Measurements from ENCODE around the gene CDK15. TPM values are rescaled to one million over a fixed set of nuclear protein-coding genes. Genes with fewer than 3 reads are reported as not detected.

The CDK15 gene
- total and polyA plus RNA-seq, 3 experiments from 2014 or later, result not detected

DNA sequence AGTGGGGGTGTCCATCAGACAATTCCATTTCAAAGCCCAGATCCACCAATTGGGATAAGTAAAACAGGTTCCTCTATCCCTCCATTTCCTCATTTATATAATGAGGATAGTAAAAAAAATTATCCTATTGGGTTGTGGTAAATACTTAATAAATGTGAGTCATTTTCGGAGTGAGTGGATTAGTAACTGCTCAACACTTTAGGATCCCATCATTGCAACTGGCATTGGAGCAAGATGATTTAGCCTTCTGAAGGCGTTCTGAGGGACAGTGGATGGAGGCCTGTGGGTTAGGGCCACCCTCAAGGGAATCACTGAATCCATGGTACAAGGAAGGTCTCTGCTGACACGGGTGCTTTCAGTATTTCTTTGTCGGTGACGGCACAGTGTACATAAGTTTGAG, 118.7 kb downstream of the CDK15 start:
- H3K27ac ChIP-seq (ENCODE audit: low read depth, low read length), result no peak overlapping the region
- no peaks in the 10 kb centered on the region for H3K27me3 ChIP-seq (ENCODE audit: insufficient read depth, low read length, poor library complexity, severe bottlenecking)
- Mint-ChIP-seq H3K4me3 (no peak overlapping the region), H3K36me3 (no peaks in the 10 kb centered on the region), H3K4me1 (no peaks in the 10 kb centered on the region), H3K27ac (no peak overlapping the region), H3K9me3 (no peaks in the 10 kb centered on the region), H3K27me3 (peaks cover 3 to 39% of the 10 kb centered on the region in 2 donors)
- ChIA-PET CTCF (no interaction called here), POLR2A (no interaction called here)
- no peaks in the 10 kb centered on the region for H3K9me3 ChIP-seq (ENCODE audit: low read length)
- no peak overlapping the region for H3K4me3 ChIP-seq (ENCODE audit: low read length)
- no peaks in the 10 kb centered on the region for H3K4me1 ChIP-seq (ENCODE audit: insufficient read depth, low read length)
- no peak for DNase-seq
- H3K36me3 ChIP-seq (ENCODE audit: insufficient read depth, low read length), result no peaks in the 10 kb centered on the region

DNA sequence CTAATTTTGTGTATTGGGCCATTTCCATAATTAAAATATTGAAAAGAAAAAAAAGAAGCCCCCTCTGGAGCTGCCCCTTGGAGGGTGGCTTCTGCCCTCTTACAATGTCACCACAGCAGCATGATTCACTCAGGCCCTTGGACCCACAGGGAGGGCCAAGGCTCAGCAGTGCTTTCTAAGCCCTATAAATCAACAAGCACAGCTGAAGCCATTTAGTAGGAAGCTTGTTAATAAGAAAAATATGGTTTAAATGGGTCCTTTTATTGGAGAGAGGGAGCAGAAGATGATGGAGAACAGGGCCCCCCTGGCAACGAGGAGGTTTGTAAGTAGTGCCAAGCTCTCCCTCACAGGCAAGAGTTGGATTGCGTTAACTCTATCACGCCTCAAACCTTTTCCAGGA, 119.7 kb downstream of the CDK15 start:
- H3K27ac ChIP-seq (ENCODE audit: low read depth, low read length), result no peak overlapping the region
- Mint-ChIP-seq H3K36me3 (peaks cover 0 to 2% (median 0%) of the 10 kb centered on the region in 3 donors), H3K9me3 (no peaks in the 10 kb centered on the region), H3K27ac (no peak overlapping the region), H3K27me3 (peaks cover 6 to 46% of the 10 kb centered on the region in 2 donors), H3K4me3 (no peak overlapping the region), H3K4me1 (no peaks in the 10 kb centered on the region)
- no peaks in the 10 kb centered on the region for H3K36me3 ChIP-seq (ENCODE audit: insufficient read depth, low read length)
- H3K27me3 ChIP-seq (ENCODE audit: insufficient read depth, low read length, poor library complexity, severe bottlenecking), result no peaks in the 10 kb centered on the region
- H3K4me1 ChIP-seq (ENCODE audit: insufficient read depth, low read length), result no peaks in the 10 kb centered on the region
- no peaks in the 10 kb centered on the region for H3K9me3 ChIP-seq (ENCODE audit: low read length)
- ChIA-PET POLR2A (no interaction called here), CTCF (interaction anchor here (0.7 kb wide), 1 partner anchor 10 kb away, joined by 3 read pairs; no protein-coding TSS in a partner anchor)
- no peak for DNase-seq
- H3K4me3 ChIP-seq (ENCODE audit: low read length), result no peak overlapping the region

DNA sequence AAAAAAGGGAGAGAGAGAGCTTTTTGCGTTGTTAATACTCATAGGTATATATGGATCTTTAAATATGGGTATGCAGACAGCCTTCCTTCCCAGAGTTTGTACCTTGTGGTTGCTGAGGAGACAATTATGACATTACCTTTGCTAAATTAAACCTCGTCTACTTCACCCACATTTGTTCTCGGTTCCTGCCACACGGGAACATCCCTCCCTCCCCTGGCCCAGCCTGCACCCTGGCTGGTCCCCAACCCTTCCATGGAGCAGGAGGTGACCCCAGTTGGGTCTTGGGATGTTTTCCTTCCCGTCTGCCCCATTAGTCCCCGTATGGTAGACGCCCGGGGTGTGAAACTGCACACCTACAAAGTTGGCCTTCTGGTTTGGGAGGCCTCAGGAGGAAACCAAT, 122.0 kb downstream of the CDK15 start:
- no peak overlapping the region for H3K27ac Mint-ChIP-seq
- H3K36me3 ChIP-seq (ENCODE audit: insufficient read depth, low read length), result no peaks in the 10 kb centered on the region
- no peaks in the 10 kb centered on the region for H3K27me3 ChIP-seq (ENCODE audit: insufficient read depth, low read length, poor library complexity, severe bottlenecking)
- H3K9me3 ChIP-seq (ENCODE audit: low read length), result no peaks in the 10 kb centered on the region
- no peak overlapping the region for H3K4me3 Mint-ChIP-seq
- no peak overlapping the region for H3K27ac ChIP-seq (ENCODE audit: low read depth, low read length)
- peaks cover 8 to 46% of the 10 kb centered on the region in 2 donors for H3K27me3 Mint-ChIP-seq
- no peak for DNase-seq
- H3K4me3 ChIP-seq (ENCODE audit: low read length), result no peak overlapping the region
- H3K36me3 Mint-ChIP-seq, result peaks cover 0 to 2% (median 0%) of the 10 kb centered on the region in 3 donors
- H3K9me3 Mint-ChIP-seq, result no peaks in the 10 kb centered on the region
- ChIA-PET POLR2A (no interaction called here), CTCF (no interaction called here)
- no peaks in the 10 kb centered on the region for H3K4me1 Mint-ChIP-seq
- H3K4me1 ChIP-seq (ENCODE audit: insufficient read depth, low read length), result no peaks in the 10 kb centered on the region

DNA sequence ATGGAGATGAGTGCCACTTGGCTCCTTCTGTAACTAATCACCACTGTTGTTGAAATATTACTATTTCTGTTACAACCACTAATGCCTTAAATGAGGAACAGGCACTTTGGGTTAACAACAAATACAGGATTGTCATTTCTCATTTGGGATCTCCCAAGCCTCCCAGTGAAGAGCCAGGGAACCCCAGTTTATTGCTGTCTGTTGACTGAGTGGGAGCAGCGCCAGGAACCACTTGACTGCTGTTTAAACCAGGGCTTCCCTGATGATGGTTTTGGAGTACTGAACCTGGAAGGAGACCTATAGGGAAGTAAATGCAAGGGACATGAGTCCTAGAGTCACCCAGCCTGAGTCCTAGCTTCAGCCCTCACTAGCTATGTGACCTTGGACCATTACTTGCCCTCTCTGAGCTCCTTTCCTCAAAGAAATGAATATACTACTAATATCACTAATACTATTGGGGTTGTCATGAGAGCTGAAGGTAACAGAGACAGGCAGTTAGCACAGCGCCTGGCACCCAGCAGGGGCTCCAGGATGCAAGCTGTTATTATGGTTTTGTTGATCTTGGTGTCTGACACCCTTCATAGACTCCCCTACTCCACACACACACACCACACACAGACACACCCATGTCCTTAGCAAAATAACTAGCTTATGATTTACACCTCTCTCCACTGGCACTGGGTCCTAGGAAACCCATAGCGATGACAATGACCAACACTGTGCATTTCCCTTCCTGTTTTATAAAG, 123.1 kb downstream of the CDK15 start:
- Mint-ChIP-seq H3K9me3 (no peaks in the 10 kb centered on the region), H3K27ac (peak overlapping the region in 1 of 8 donors; percentile 1), H3K36me3 (peaks cover 0 to 2% (median 0%) of the 10 kb centered on the region in 3 donors), H3K4me1 (no peaks in the 10 kb centered on the region), H3K4me3 (no peak overlapping the region), H3K27me3 (peaks cover 8 to 43% of the 10 kb centered on the region in 2 donors)
- ChIA-PET POLR2A (no interaction called here), CTCF (no interaction called here)
- Histone ChIP-seq H3K36me3 (ENCODE audit: insufficient read depth, low read length) (no peaks in the 10 kb centered on the region), H3K27me3 (ENCODE audit: insufficient read depth, low read length, poor library complexity, severe bottlenecking) (no peaks in the 10 kb centered on the region), H3K4me3 (ENCODE audit: low read length) (no peak overlapping the region), H3K4me1 (ENCODE audit: insufficient read depth, low read length) (no peaks in the 10 kb centered on the region), H3K9me3 (ENCODE audit: low read length) (no peaks in the 10 kb centered on the region), H3K27ac (ENCODE audit: low read depth, low read length) (no peak overlapping the region)
- DNase-seq, result no peak

DNA sequence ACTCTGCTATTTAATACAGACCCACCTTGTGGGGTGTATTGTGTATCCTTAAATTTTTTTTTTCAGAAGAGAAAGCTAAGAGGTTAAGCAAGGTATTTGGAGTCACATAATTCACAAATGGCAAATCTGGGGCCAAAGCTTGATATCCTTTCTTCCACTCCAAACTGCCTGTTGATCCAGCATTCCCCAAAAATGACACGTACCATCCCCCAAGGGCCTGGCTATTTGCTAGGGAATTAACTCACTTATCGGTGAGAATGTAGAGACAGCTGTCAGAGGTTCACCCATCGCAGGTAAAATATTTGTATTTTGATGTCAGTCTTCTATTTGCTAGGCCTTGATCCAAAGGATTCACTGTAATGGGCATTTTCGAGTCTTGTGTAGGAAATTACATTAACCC, 123.7 kb downstream of the CDK15 start:
- H3K4me1 ChIP-seq (ENCODE audit: insufficient read depth, low read length), result no peaks in the 10 kb centered on the region
- H3K27ac ChIP-seq (ENCODE audit: low read depth, low read length), result no peak overlapping the region
- Mint-ChIP-seq H3K27ac (no peak overlapping the region), H3K36me3 (peaks cover 0 to 2% (median 0%) of the 10 kb centered on the region in 3 donors), H3K9me3 (peaks cover 0 to 2% (median 0%) of the 10 kb centered on the region in 5 donors), H3K4me1 (no peaks in the 10 kb centered on the region), H3K4me3 (no peak overlapping the region), H3K27me3 (peaks cover 5 to 38% of the 10 kb centered on the region in 2 donors)
- no peak overlapping the region for H3K4me3 ChIP-seq (ENCODE audit: low read length)
- CTCF ChIA-PET, result no interaction called here
- no peaks in the 10 kb centered on the region for H3K9me3 ChIP-seq (ENCODE audit: low read length)
- DNase-seq, result no peak
- H3K27me3 ChIP-seq (ENCODE audit: insufficient read depth, low read length, poor library complexity, severe bottlenecking), result no peaks in the 10 kb centered on the region
- H3K36me3 ChIP-seq (ENCODE audit: insufficient read depth, low read length), result no peaks in the 10 kb centered on the region
- POLR2A ChIA-PET, result no interaction called here

DNA sequence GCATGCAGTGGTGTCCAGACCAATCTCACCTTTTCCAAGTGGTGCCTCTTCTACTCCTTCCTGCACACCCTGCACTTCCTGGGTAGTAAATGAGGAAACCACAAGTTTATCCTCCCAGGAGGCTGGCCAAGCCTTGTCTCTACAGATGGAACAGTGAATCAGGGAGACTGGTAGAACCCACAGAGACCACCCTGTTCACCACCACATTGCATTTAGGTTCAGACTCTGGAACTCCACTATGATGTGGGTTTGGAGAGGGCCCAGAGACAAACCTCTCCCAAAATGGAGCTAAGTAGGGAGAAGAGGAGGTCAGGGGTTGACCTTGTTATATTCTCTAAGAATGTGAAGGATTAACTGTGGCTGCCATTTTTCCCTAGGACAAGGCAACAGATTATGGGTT, 124.5 kb downstream of the CDK15 start:
- Mint-ChIP-seq H3K27me3 (peaks cover 4 to 33% of the 10 kb centered on the region in 2 donors), H3K36me3 (peaks cover 0 to 2% (median 0%) of the 10 kb centered on the region in 3 donors), H3K27ac (no peak overlapping the region), H3K4me3 (no peak overlapping the region), H3K4me1 (no peaks in the 10 kb centered on the region), H3K9me3 (peaks cover 0 to 2% (median 0%) of the 10 kb centered on the region in 5 donors)
- Histone ChIP-seq H3K36me3 (ENCODE audit: insufficient read depth, low read length) (no peaks in the 10 kb centered on the region), H3K4me3 (ENCODE audit: low read length) (no peak overlapping the region), H3K27me3 (ENCODE audit: insufficient read depth, low read length, poor library complexity, severe bottlenecking) (no peaks in the 10 kb centered on the region), H3K27ac (ENCODE audit: low read depth, low read length) (no peak overlapping the region), H3K9me3 (ENCODE audit: low read length) (no peaks in the 10 kb centered on the region), H3K4me1 (ENCODE audit: insufficient read depth, low read length) (no peaks in the 10 kb centered on the region)
- ChIA-PET CTCF (no interaction called here), POLR2A (no interaction called here)
- no peak for DNase-seq

DNA sequence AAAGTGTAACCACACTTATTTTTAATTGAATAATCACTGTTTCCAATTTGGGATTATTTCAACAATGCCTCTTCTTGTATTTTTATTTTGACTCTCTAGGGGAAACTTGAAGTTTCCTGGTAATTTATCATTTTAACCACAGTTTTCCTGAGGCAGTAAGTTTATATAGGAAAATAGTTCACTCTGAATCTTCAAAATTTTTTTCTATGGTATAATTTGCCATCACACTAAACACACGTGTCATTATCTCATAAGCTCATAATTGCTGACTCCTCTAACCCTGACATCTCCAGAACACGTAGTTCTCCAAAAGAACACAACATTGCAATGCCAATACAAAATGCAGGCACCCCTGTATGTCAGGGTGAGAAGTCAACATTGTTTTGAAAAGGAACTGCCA, 125.1 kb downstream of the CDK15 start:
- peaks cover 4 to 31% of the 10 kb centered on the region in 2 donors for H3K27me3 Mint-ChIP-seq
- peaks cover 0 to 2% (median 0%) of the 10 kb centered on the region in 5 donors for H3K9me3 Mint-ChIP-seq
- Histone ChIP-seq H3K9me3 (ENCODE audit: low read length) (no peaks in the 10 kb centered on the region), H3K27ac (ENCODE audit: low read depth, low read length) (no peak overlapping the region), H3K4me3 (ENCODE audit: low read length) (no peak overlapping the region), H3K36me3 (ENCODE audit: insufficient read depth, low read length) (no peaks in the 10 kb centered on the region), H3K4me1 (ENCODE audit: insufficient read depth, low read length) (no peaks in the 10 kb centered on the region), H3K27me3 (ENCODE audit: insufficient read depth, low read length, poor library complexity, severe bottlenecking) (no peaks in the 10 kb centered on the region)
- DNase-seq, result no peak
- no peak overlapping the region for H3K4me3 Mint-ChIP-seq
- POLR2A ChIA-PET, result no interaction called here
- no peak overlapping the region for H3K27ac Mint-ChIP-seq
- H3K36me3 Mint-ChIP-seq, result peaks cover 0 to 2% (median 0%) of the 10 kb centered on the region in 3 donors
- CTCF ChIA-PET, result no interaction called here
- H3K4me1 Mint-ChIP-seq, result no peaks in the 10 kb centered on the region

DNA sequence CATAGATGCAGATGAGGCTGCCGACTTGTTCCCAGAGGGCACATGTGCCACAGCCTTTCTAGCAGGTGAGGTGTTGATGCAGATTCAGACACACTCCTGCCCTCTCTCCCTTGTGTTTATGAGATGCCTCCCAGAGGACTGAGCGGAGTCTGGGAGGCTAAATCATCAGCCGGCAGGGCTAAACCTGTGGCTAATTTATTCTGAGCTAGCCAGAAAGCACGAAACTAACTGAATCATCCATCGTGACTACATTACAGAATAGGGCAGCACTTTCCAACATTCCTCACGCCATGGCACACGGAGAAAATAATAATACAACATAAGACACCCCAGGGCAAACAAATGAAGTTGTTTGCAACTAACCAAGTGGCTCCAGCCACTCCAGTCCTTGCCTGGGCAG, 125.6 kb downstream of the CDK15 start:
- CTCF ChIA-PET, result no interaction called here
- H3K4me3 ChIP-seq (ENCODE audit: low read length), result no peak overlapping the region
- Mint-ChIP-seq H3K9me3 (peaks cover 0 to 2% (median 0%) of the 10 kb centered on the region in 5 donors), H3K4me1 (no peaks in the 10 kb centered on the region), H3K27ac (no peak overlapping the region), H3K27me3 (peaks cover 4 to 33% of the 10 kb centered on the region in 2 donors), H3K4me3 (no peak overlapping the region), H3K36me3 (peaks cover 0 to 2% (median 0%) of the 10 kb centered on the region in 3 donors)
- DNase-seq, result no peak
- no peaks in the 10 kb centered on the region for H3K36me3 ChIP-seq (ENCODE audit: insufficient read depth, low read length)
- H3K9me3 ChIP-seq (ENCODE audit: low read length), result no peaks in the 10 kb centered on the region
- H3K27me3 ChIP-seq (ENCODE audit: insufficient read depth, low read length, poor library complexity, severe bottlenecking), result no peaks in the 10 kb centered on the region
- no peaks in the 10 kb centered on the region for H3K4me1 ChIP-seq (ENCODE audit: insufficient read depth, low read length)
- POLR2A ChIA-PET, result no interaction called here
- no peak overlapping the region for H3K27ac ChIP-seq (ENCODE audit: low read depth, low read length)

All from CD8-positive, alpha-beta memory T cell (primary cell).